B cell (primary cell): Measurements from ENCODE around the gene TMEM244.

Experiments
- EZH2 ChIP-seq: IDR thresholded peaks from 2 replicates; pipeline ENCODE4 v1.6.1; 2012; ENCODE audit warnings: borderline replicate concordance, low read depth, mild to moderate bottlenecking, moderate library complexity, low read length; ENCODE audit not compliant: insufficient read depth, poor library complexity, severe bottlenecking
- TF ChIP-seq, protein P1 (sequence below): fragments of 200-600 bp; IDR thresholded peaks from one replicate; pipeline ENCODE4 v1.8.0; 2022; ENCODE audit warnings: antibody characterized with exemption, mild to moderate bottlenecking

DNA sequence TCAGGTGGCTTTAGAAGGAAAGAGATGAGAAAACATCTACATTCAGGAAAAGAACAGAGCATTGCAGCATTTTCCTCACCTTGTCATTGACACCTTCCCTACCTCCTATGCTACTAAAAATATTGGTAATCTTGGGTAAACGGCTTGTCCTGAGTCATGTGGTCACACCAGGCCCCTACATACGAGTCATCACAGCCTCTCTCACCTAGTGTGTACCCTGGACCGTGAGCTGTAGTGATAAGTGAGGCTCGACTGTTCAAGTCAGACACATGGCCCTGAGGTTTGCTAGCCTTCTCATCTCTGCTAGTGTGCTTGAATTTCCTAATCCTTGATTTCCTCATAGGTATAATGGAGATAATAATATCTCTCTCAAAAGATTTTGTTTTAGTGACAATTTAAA is 29.6 kb upstream of the TMEM244 start:
- TF ChIP-seq EZH2 = no peak
- TF ChIP-seq, protein P1, sequence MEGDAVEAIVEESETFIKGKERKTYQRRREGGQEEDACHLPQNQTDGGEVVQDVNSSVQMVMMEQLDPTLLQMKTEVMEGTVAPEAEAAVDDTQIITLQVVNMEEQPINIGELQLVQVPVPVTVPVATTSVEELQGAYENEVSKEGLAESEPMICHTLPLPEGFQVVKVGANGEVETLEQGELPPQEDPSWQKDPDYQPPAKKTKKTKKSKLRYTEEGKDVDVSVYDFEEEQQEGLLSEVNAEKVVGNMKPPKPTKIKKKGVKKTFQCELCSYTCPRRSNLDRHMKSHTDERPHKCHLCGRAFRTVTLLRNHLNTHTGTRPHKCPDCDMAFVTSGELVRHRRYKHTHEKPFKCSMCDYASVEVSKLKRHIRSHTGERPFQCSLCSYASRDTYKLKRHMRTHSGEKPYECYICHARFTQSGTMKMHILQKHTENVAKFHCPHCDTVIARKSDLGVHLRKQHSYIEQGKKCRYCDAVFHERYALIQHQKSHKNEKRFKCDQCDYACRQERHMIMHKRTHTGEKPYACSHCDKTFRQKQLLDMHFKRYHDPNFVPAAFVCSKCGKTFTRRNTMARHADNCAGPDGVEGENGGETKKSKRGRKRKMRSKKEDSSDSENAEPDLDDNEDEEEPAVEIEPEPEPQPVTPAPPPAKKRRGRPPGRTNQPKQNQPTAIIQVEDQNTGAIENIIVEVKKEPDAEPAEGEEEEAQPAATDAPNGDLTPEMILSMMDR = no peak
